GM12878 (cell line): ENCODE data around the gene NCKAP5. TPM values are rescaled to one million over a fixed set of nuclear protein-coding genes. Genes with fewer than 3 reads are reported as not detected.

Source experiments
- ATAC-seq: fragments of 200-7000 bp; cut with Tn5 transposase; 3 replicates; pipeline ENCODE4 v1.9.1; 2020; ENCODE audit warnings: mild to moderate bottlenecking, moderate library complexity
- BruUV-seq: library from RNA; stranded (reverse); fragments of 400-500 nt; replicated peaks from 2 replicates; lab custom pipeline; 2021; lab: Mats Ljungman, UMichigan
- CTCF ChIA-PET: fragments of 300-600 bp; sonication (Branson Sonifier 250); formaldehyde crosslinking; extraction: SDS; loops from one replicate; lab custom pipeline; 2021; ENCODE audit warnings: inconsistent platforms; lab: Yijun Ruan, JAX
- POLR2A ChIA-PET: fragments of 350-600 bp; formaldehyde crosslinking; extraction: SDS; loops from one replicate; lab custom pipeline; 2021; ENCODE audit warnings: inconsistent platforms; lab: Charles Lee
- RAD21 ChIA-PET: fragments of 300-600 bp; sonication (Branson Sonifier 250); formaldehyde crosslinking; loops from one replicate; lab custom pipeline; 2023; ENCODE audit warnings: antibody characterized with exemption; ENCODE audit not compliant: unreplicated experiment; lab: Charles Lee
- SMC1A ChIA-PET: fragments of 300-600 bp; sonication (Branson Sonifier 250); formaldehyde crosslinking; loops from one replicate; lab custom pipeline; 2023; ENCODE audit not compliant: unreplicated experiment, uncharacterized antibody; lab: Charles Lee
- DNase-seq: peaks from one replicate; pipeline ENCODE4 v3.0.0-alpha.2; 2011; ENCODE audit warnings: low read depth, low spot score
- FAIRE-seq: peaks from 3 replicates; lab custom pipeline; 2011; peaks lifted over from hg19 to GRCh38; lab: Jason Lieb, UNC
- H2AFZ ChIP-seq: 2 replicates; pipeline ENCODE4 v1.6.0; 2011; ENCODE audit warnings: low read depth, low read length, control low read depth; ENCODE audit not compliant: control insufficient read depth
- H3K27ac ChIP-seq: 2 replicates; pipeline ENCODE4 v1.5.1; 2011; ENCODE audit warnings: control low read depth; ENCODE audit not compliant: control insufficient read depth, insufficient read depth
- H3K27me3 ChIP-seq, 2 experiments: replicated peaks in 1 of 2; 2 replicates each; pipeline versions ENCODE4 v1.6.0 to v1.6.1; 2011; ENCODE audit warnings: low read length in 1 of 2; ENCODE audit not compliant: control insufficient read depth in 2 of 2, insufficient read depth in 2 of 2
- H3K36me3 ChIP-seq, 2 experiments: 2 replicates each; pipeline ENCODE4 v1.5.1; 2011; ENCODE audit warnings: low read length in 1 of 2; ENCODE audit not compliant: control insufficient read depth in 2 of 2, insufficient read depth in 2 of 2
- H3K4me1 ChIP-seq: 2 replicates; pipeline ENCODE4 v1.6.1; 2011; ENCODE audit warnings: mild to moderate bottlenecking, low read length, moderate library complexity, mixed read lengths; ENCODE audit not compliant: control insufficient read depth, insufficient read depth
- H3K4me2 ChIP-seq: 2 replicates; pipeline ENCODE4 v1.6.0; 2011; ENCODE audit warnings: control low read depth; ENCODE audit not compliant: control insufficient read depth, insufficient read depth
- H3K4me3 ChIP-seq: fragments of 200-600 bp; sonication (generic); 2 replicates; pipeline ENCODE4 v1.5.1; 2016
- H3K79me2 ChIP-seq: 2 replicates; pipeline ENCODE4 v1.6.0; 2011; ENCODE audit warnings: low read length; ENCODE audit not compliant: control insufficient read depth, insufficient read depth
- H3K9ac ChIP-seq: 2 replicates; pipeline ENCODE4 v1.8.0; 2011; ENCODE audit warnings: low read length, control low read depth, mixed read lengths; ENCODE audit not compliant: control insufficient read depth, insufficient read depth
- H3K9me3 ChIP-seq: replicated peaks from 3 replicates; pipeline ENCODE4 v1.5.1; 2011; ENCODE audit warnings: mild to moderate bottlenecking, low read length; ENCODE audit not compliant: control insufficient read depth, insufficient read depth
- H4K20me1 ChIP-seq: 2 replicates; pipeline ENCODE4 v1.6.0; 2011; ENCODE audit not compliant: control insufficient read depth, insufficient read depth
- BRCA1 ChIP-seq: IDR thresholded peaks from 2 replicates; pipeline ENCODE4 v1.6.1; 2011; ENCODE audit warnings: low read depth, low read length, improper control_type of control experiment
- DPF2 ChIP-seq: fragments of 450-650 bp; IDR thresholded peaks from 2 replicates; pipeline ENCODE4 v1.6.1; 2017; ENCODE audit warnings: mild to moderate bottlenecking
- ESRRA ChIP-seq: IDR thresholded peaks from 2 replicates; pipeline ENCODE4 v1.6.1; 2012; ENCODE audit warnings: mild to moderate bottlenecking, low read length, improper control_type of control experiment
- KDM1A ChIP-seq: fragments of 200-600 bp; sonication (generic); IDR thresholded peaks from 2 replicates; pipeline ENCODE4 v1.6.1; 2016; ENCODE audit warnings: borderline replicate concordance
- LARP7 ChIP-seq: fragments of 450-650 bp; IDR thresholded peaks from 2 replicates; pipeline ENCODE4 v1.6.1; 2017; ENCODE audit warnings: mild to moderate bottlenecking
- MXI1 ChIP-seq: fragments of 150-350 bp; IDR thresholded peaks from 2 replicates; pipeline ENCODE4 v1.6.1; 2011; ENCODE audit warnings: low read depth, mild to moderate bottlenecking, inconsistent platforms, low read length, improper control_type of control experiment
- PAX5 ChIP-seq: IDR thresholded peaks from 2 replicates; pipeline ENCODE4 v1.6.1; 2011; ENCODE audit warnings: low read depth, low read length, borderline replicate concordance
- RAD51 ChIP-seq: fragments of 450-650 bp; IDR thresholded peaks from 2 replicates; pipeline ENCODE4 v1.6.1; 2016; ENCODE audit warnings: moderate library complexity, mild to moderate bottlenecking, inconsistent platforms
- RBBP5 ChIP-seq: fragments of 200-600 bp; sonication (generic); conservative IDR thresholded peaks from 2 replicates; pipeline ENCODE4 v1.6.1; 2016
- SIX5 ChIP-seq: IDR thresholded peaks from 2 replicates; pipeline ENCODE4 v1.6.1; 2011; ENCODE audit warnings: mild to moderate bottlenecking, low read depth, low read length, moderate library complexity; ENCODE audit not compliant: severe bottlenecking
- SMC3 ChIP-seq: IDR thresholded peaks from 2 replicates; pipeline ENCODE4 v1.6.1; 2011; ENCODE audit warnings: low read length, improper control_type of control experiment, borderline replicate concordance
- TARDBP ChIP-seq: IDR thresholded peaks from 2 replicates; pipeline ENCODE4 v1.6.1; 2016; ENCODE audit warnings: borderline replicate concordance
- ZNF384 ChIP-seq: IDR thresholded peaks from 2 replicates; pipeline ENCODE4 v1.6.1; 2012; ENCODE audit warnings: low read depth, mild to moderate bottlenecking, low read length, improper control_type of control experiment, borderline replicate concordance
- WGBS: methylation state at CpG from one replicate; pipeline ENCODE4 v1.1.6; 2016; ENCODE audit warnings: low lambda C conversion rate; ENCODE audit not compliant: insufficient replicate concordance, insufficient coverage; ENCODE audit errors: missing lambda C conversion rate; 5-methylcytosine and 5-hydroxymethylcytosine counted together
- in situ Hi-C: fragments of 300-500 bp; cut with MboI; formaldehyde crosslinking; loops from 9 replicates; pipeline ENCODE4 v1.14.3; 2018; ENCODE audit warnings: mixed read lengths
- intact Hi-C: fragments of 100-400 bp; cut with micrococcal nuclease; formaldehyde crosslinking; loops from one replicate; pipeline ENCODE4 v1.14.2; 2022; ENCODE audit not compliant: unreplicated experiment
- polyA plus RNA-seq, 11 experiments: library from polyadenylated mRNA; depleted of rRNA in 4 of 11; unstranded in 6 of 11; stranded (reverse) in 5 of 11; fragments of >200 nt; fragmentation: Nextera tagmentation in 4 of 11; fragmentation: Illumina TruSeq in 1 of 11; extraction: Ambion mirVana in 4 of 11; extraction: Trizol in 1 of 11; gene quantifications; 1 replicate in 1 of 11; 2 replicates in 10 of 11; pipeline versions ENCODE4 v1.2.1 to v1.2.3, GENCODE V29; 2011 to 2016; ENCODE audit warnings: inconsistent platforms in 2 of 11, missing spikeins in 2 of 11, low read depth in 1 of 11
- total RNA-seq, 4 experiments: library from RNA; depleted of rRNA in 3 of 4; stranded (reverse); fragments of >200 nt in 3 of 4; fragmentation: Illumina TruSeq in 1 of 4; extraction: Trizol in 1 of 4; gene quantifications; 2 replicates each; pipeline versions ENCODE4 v1.2.1 to v1.2.3, GENCODE V29; 2013 to 2021
- TF ChIP-seq, protein P1 (sequence below): fragments of 450-650 bp; IDR thresholded peaks from 2 replicates; pipeline ENCODE4 v1.6.1; 2018; ENCODE audit warnings: borderline replicate concordance, mild to moderate bottlenecking; ENCODE audit not compliant: partially characterized antibody
- TF ChIP-seq, protein P2 (sequence below): fragments of 450-650 bp; IDR thresholded peaks from 2 replicates; pipeline ENCODE4 v1.6.1; 2014; ENCODE audit warnings: mild to moderate bottlenecking
- TF ChIP-seq, protein P3 (sequence below): fragments of 450-650 bp; IDR thresholded peaks from 2 replicates; pipeline ENCODE4 v1.6.1; 2017; ENCODE audit warnings: mild to moderate bottlenecking, low read depth, inconsistent platforms; ENCODE audit not compliant: poor library complexity, severe bottlenecking

NCKAP5 gene
- total and polyA plus RNA-seq, 10 of the 15 experiments (the other 5 are each of a cell fraction or from before 2014, with no cell fraction given): 0.06 to 0.44 (median 0.16) TPM

GRCh38 chr2:133420788-133421187 is 147.5 kb downstream of the NCKAP5 start (continued):
- no peak for TF ChIP-seq RAD51
- TF ChIP-seq, protein P1, sequence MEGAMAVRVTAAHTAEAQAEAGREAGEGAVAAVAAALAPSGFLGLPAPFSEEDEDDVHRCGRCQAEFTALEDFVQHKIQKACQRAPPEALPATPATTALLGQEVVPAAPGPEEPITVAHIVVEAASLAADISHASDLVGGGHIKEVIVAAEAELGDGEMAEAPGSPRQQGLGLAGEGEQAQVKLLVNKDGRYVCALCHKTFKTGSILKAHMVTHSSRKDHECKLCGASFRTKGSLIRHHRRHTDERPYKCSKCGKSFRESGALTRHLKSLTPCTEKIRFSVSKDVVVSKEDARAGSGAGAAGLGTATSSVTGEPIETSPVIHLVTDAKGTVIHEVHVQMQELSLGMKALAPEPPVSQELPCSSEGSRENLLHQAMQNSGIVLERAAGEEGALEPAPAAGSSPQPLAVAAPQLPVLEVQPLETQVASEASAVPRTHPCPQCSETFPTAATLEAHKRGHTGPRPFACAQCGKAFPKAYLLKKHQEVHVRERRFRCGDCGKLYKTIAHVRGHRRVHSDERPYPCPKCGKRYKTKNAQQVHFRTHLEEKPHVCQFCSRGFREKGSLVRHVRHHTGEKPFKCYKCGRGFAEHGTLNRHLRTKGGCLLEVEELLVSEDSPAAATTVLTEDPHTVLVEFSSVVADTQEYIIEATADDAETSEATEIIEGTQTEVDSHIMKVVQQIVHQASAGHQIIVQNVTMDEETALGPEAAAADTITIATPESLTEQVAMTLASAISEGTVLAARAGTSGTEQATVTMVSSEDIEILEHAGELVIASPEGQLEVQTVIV: no peak
- TF ChIP-seq RBBP5: no peak
- no peak for TF ChIP-seq BRCA1
- no peak for TF ChIP-seq ESRRA
- TF ChIP-seq, protein P2, sequence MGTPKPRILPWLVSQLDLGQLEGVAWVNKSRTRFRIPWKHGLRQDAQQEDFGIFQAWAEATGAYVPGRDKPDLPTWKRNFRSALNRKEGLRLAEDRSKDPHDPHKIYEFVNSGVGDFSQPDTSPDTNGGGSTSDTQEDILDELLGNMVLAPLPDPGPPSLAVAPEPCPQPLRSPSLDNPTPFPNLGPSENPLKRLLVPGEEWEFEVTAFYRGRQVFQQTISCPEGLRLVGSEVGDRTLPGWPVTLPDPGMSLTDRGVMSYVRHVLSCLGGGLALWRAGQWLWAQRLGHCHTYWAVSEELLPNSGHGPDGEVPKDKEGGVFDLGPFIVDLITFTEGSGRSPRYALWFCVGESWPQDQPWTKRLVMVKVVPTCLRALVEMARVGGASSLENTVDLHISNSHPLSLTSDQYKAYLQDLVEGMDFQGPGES: no peak
- TF ChIP-seq KDM1A: no peak
- no peak for TF ChIP-seq MXI1

DNA sequence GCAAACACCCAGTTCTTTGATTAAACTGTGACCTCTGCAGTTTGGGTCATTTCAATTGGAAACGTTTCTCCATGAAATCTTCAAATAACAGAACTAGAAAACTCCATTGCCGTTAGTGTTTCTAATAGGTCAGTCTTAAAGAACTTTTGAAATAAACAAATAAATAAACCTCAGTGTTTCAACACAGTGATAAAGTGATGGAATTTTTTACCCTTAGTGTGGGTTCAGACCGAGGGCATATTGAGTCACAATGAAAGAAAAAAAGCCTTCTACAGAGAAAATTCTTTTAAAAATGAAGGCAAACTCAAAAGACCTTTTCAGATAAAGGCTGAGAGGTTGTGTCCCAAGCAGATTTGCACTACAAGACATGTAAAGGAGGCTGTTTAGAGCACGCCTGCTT is 149.6 kb downstream of the NCKAP5 start:
- H3K79me2 ChIP-seq: no peaks in the 10 kb centered on the region
- in situ Hi-C loops: no loop called here
- no peak for TF ChIP-seq ZNF384
- TF ChIP-seq, protein P3, sequence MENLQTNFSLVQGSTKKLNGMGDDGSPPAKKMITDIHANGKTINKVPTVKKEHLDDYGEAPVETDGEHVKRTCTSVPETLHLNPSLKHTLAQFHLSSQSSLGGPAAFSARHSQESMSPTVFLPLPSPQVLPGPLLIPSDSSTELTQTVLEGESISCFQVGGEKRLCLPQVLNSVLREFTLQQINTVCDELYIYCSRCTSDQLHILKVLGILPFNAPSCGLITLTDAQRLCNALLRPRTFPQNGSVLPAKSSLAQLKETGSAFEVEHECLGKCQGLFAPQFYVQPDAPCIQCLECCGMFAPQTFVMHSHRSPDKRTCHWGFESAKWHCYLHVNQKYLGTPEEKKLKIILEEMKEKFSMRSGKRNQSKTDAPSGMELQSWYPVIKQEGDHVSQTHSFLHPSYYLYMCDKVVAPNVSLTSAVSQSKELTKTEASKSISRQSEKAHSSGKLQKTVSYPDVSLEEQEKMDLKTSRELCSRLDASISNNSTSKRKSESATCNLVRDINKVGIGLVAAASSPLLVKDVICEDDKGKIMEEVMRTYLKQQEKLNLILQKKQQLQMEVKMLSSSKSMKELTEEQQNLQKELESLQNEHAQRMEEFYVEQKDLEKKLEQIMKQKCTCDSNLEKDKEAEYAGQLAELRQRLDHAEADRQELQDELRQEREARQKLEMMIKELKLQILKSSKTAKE: no peak
- no peak for TF ChIP-seq PAX5
- TF ChIP-seq SMC3: no peak
- no peak for TF ChIP-seq SIX5
- no peak for TF ChIP-seq TARDBP
- TF ChIP-seq DPF2: no peak
- TF ChIP-seq LARP7: no peak
- TF ChIP-seq, all 136 proteins: peak for 0
- POLR2A ChIA-PET: no interaction called here
- no peak overlapping the region for H3K4me2 ChIP-seq
- H3K9me3 ChIP-seq: no peaks in the 10 kb centered on the region
- no TSS peak for BruUV-seq
- no peak overlapping the region for H3K27ac ChIP-seq
- CTCF ChIA-PET: interaction anchor here (0.8 kb wide), 1 partner anchor 85 kb away, joined by 3 read pairs; no protein-coding TSS in a partner anchor
- no peaks in the 10 kb centered on the region for H4K20me1 ChIP-seq
- WGBS: 22% methylated on average over 4 of the region's 4 CpGs
- RAD21 ChIA-PET: interaction anchor here (1.1 to 1.5 kb wide), 2 partner anchors 112 to 142 kb away, joined by 4 to 6 read pairs; no protein-coding TSS in a partner anchor
- H3K9ac ChIP-seq: no peak overlapping the region
- FAIRE-seq (no peak), DNase-seq (no peak), ATAC-seq (no peak)
- peaks cover 0 to 4% of the 10 kb centered on the region in 2 experiments; a peak in 1 of 4 replicates for H3K27me3 ChIP-seq
- no peaks in the 10 kb centered on the region for H3K4me1 ChIP-seq
- SMC1A ChIA-PET: interaction anchor here (0.8 to 3.5 kb wide), 6 partner anchors 61 to 85 kb away, joined by 3 to 20 read pairs (median 6); no protein-coding TSS in a partner anchor
- no peak overlapping the region for H3K4me3 ChIP-seq
- intact Hi-C loops: no loop called here
- no peak overlapping the region for H2AFZ ChIP-seq
- H3K36me3 ChIP-seq: no peaks in the 10 kb centered on the region
